ENCODE measurements around the gene ALPL.

GRCh38 chr1:21552715-21553114 lies 43.5 kb downstream of the ALPL start:
- no peak for TF ChIP-seq EZH2 (IDR thresholded peaks at IDR 0.05; ENCODE audit: low read depth)
- TF ChIP-seq CTCF (conservative IDR thresholded peaks at IDR 0.05), result no peak
